ENCODE results near the gene CALHM6. TPM values are rescaled to one million over a fixed set of nuclear protein-coding genes. Genes with fewer than 3 reads are reported as not detected.
"Not testable (repeated sequence)": the region's sequence is repeated elsewhere in the genome, so short reads cannot be mapped to it uniquely, and the experiment has no call there.

The CALHM6 gene
- total and polyA plus RNA-seq, 10 donors, result 84.2 to 212 (median 168) TPM

DNA sequence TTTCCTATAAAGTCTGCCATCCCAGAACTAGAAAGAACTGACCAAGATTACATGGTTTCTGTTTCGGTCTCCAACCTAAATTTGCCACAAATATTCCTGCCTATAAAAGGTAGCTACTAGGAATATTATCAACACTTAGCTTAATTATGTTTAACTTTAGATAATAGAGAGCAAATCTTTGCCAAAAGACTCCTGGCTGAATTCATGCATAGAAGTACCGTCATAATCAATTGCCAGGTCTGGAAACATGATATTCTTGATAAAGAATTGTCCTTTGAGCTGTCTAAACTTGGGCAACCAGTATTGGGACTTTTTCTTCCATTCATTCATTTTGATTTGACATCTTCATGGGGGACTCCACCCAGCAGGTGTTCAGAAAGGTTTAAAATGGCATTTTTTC lies 22.4 kb downstream of the CALHM6 start:
- Histone ChIP-seq H3K4me1 (no peaks in the 10 kb centered on the region), H3K36me3 (no peaks in the 10 kb centered on the region), H3K4me3 (no peak overlapping the region), H3K27ac (no peak overlapping the region), H3K9me3 (no peaks in the 10 kb centered on the region), H3K27me3 (replicated peaks in 1 of 7) (no peaks in the 10 kb centered on the region)
- intact Hi-C loops (cut with DNase I; ENCODE audit: low total_unique reads), result no loop called here
- TF ChIP-seq POLR2A (IDR thresholded peaks at IDR 0.05) (no peak), POLR2AphosphoS5 (IDR thresholded peaks at IDR 0.05) (no peak)
- TF ChIP-seq, protein P1, sequence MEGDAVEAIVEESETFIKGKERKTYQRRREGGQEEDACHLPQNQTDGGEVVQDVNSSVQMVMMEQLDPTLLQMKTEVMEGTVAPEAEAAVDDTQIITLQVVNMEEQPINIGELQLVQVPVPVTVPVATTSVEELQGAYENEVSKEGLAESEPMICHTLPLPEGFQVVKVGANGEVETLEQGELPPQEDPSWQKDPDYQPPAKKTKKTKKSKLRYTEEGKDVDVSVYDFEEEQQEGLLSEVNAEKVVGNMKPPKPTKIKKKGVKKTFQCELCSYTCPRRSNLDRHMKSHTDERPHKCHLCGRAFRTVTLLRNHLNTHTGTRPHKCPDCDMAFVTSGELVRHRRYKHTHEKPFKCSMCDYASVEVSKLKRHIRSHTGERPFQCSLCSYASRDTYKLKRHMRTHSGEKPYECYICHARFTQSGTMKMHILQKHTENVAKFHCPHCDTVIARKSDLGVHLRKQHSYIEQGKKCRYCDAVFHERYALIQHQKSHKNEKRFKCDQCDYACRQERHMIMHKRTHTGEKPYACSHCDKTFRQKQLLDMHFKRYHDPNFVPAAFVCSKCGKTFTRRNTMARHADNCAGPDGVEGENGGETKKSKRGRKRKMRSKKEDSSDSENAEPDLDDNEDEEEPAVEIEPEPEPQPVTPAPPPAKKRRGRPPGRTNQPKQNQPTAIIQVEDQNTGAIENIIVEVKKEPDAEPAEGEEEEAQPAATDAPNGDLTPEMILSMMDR (IDR thresholded peaks at IDR 0.05 in 8 of 11, conservative IDR thresholded peaks at IDR 0.05 in 3 of 11), result no peak
- 82 to 94% (median 88%) methylated on average over 2 of the region's 2 CpGs for WGBS, 5 donors
- DNase-seq, result no peak

DNA sequence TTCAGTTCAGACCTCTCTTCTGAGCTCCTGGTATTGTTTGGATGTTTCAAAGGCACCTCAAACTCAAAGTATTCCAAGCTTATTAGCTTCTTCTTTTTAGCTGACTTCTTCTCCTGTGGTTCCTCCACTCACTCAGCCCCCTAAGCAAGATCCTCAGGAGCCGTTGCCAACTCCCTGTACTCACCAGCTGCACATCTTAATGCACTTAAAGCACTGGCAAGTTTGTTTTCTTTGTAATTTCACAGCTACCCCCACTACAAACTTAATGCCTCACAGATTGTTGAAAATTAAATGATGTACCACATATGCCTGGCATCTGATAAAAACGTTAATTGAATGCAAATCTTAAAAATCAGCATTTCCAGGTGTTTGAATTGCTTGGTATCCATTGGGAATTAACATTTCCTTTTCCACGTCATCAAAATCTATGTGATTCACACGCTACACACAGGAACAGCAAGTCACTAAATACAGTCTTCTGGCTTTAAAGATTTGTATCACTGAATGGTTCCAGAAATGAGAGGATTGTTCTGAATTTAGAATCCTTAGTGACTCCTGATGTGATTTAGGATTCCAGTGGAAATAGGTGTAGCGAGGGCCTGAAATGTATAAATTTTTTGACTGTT lies 24.5 kb downstream of the CALHM6 start:
- TF ChIP-seq POLR2A (IDR thresholded peaks at IDR 0.05) (no peak), POLR2AphosphoS5 (IDR thresholded peaks at IDR 0.05) (no peak)
- TF ChIP-seq, protein P1 (IDR thresholded peaks at IDR 0.05 in 8 of 11, conservative IDR thresholded peaks at IDR 0.05 in 3 of 11), result no peak
- no peak overlapping the region for H3K27ac ChIP-seq
- no peak for DNase-seq
- H3K36me3 ChIP-seq, result no peaks in the 10 kb centered on the region
- intact Hi-C loops (cut with DNase I; ENCODE audit: low total_unique reads), result no loop called here
- 66 to 80% (median 74%) methylated on average over 5 of the region's 5 CpGs for WGBS, 5 donors
- H3K4me3 ChIP-seq, result no peak overlapping the region
- H3K9me3 ChIP-seq, result no peaks in the 10 kb centered on the region
- H3K4me1 ChIP-seq, result no peaks in the 10 kb centered on the region
- H3K27me3 ChIP-seq (replicated peaks in 1 of 7), result no peaks in the 10 kb centered on the region

DNA sequence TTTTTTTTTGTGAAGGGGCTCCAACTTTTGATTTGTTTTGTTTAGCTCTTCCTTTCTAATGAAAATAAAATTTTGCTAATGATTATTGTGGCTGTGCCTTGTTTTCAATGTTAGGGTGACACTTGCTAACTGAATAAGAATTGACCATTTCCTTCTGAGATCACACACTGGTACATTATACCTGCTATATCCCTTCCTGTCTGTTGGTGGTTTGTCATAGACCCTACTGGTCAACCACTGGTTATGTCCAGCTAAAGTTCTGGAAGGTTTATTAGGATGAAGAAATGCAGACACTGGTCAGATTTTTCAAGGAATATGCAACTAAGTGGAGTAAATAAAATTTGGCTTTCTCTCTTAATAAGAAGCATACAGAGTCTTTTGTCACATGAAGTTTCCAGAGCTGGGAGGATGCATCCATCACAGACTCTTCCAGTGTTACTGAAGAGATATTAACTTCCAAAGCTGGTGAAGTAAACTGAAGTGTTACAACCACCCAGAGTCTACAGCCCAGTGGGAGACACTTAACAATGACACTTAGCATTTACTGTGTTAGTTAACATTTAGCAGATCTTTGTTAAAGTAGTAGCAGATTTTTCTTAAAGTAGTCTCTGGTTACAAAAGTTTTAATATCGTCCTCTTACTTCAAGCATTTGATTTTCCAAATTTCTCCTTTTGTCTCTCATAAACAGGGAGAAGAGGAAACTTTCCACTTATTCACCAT lies 30.6 kb downstream of the CALHM6 start:
- no peaks in the 10 kb centered on the region for H3K4me1 ChIP-seq
- no peaks in the 10 kb centered on the region for H3K27me3 ChIP-seq (replicated peaks in 1 of 7)
- DNase-seq, result no peak
- peaks cover 0 to 3% (median 0%) of the 10 kb centered on the region in 8 donors for H3K9me3 ChIP-seq
- H3K36me3 ChIP-seq, result no peaks in the 10 kb centered on the region
- intact Hi-C loops (cut with DNase I; ENCODE audit: low total_unique reads), result no loop called here
- peak overlapping the region in 1 of 8 donors; percentile 66 for H3K27ac ChIP-seq
- 75 to 89% (median 79%) methylated on average over 1 of the region's 1 CpG for WGBS, 5 donors
- H3K4me3 ChIP-seq, result no peak overlapping the region
- TF ChIP-seq POLR2A (IDR thresholded peaks at IDR 0.05), result no peak

DNA sequence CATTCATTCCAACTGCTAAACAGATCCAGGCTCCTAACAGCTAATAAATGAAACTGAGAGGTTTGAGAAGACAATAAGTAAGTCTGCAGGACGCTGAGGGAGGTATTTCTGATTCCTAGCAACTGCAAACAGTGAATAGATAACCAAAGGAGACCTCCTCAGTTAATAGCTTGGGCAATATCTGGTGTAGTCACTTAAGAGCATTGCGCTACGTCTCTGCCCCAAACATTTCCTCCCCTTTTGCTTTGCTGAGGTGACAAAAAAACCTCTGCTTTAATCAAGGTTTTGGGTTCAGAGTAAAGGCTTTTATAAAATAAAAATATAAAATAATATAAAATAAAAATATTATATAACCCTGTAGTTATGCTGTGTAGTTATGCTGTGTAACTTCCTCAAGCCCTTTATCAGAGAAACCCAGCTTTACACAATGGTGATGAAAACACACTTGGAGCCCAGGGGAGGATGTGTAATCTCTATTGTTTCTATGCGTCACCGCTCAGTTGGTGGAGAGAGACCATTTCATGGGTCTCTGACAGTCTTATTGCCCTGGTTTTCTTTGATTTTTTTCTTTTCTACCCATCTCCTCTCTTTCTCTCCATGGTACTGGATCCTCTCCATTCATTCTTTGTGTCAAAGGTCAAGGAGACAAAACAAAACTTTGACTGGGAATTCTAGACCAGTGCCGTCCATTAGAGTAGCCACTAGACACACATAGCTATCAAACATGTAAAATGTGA lies 31.3 kb downstream of the CALHM6 start:
- intact Hi-C loops (cut with DNase I; ENCODE audit: low total_unique reads), result no loop called here
- DNase-seq, result no peak
- H3K4me3 ChIP-seq, result no peak overlapping the region
- H3K36me3 ChIP-seq, result no peaks in the 10 kb centered on the region
- WGBS, 5 donors, result 54 to 76% (median 67%) methylated on average over 6 of the region's 6 CpGs
- no peaks in the 10 kb centered on the region for H3K27me3 ChIP-seq (replicated peaks in 1 of 7)
- TF ChIP-seq POLR2AphosphoS5 (IDR thresholded peaks at IDR 0.05) (no peak), POLR2A (IDR thresholded peaks at IDR 0.05) (no peak)
- TF ChIP-seq, protein P1 (IDR thresholded peaks at IDR 0.05 in 8 of 11, conservative IDR thresholded peaks at IDR 0.05 in 3 of 11), result no peak
- H3K9me3 ChIP-seq, result peaks cover 0 to 3% (median 0%) of the 10 kb centered on the region in 8 donors
- no peaks in the 10 kb centered on the region for H3K4me1 ChIP-seq
- H3K27ac ChIP-seq, result peak overlapping the region in 2 of 8 donors; percentile 51 to 66

DNA sequence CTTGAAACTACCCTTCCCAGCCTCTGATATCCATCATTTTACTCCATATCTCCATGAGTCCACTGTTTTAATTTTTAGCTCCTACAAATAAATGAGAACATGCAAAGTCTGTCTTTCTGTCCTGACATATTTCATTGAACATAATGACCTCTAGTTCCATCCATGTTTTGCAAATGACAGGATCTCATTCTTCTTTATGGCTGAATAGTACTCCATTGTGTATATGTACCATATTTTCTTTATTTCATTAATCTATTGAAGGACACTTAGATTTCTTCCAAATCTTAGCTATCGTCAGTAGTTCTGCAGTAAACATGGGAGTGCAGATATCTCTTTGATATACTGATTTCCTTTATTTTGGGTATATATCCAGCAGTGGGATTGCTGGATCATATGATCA lies 34.0 kb downstream of the CALHM6 start:
- H3K9me3 ChIP-seq; H3K27me3 ChIP-seq (replicated peaks in 1 of 7); H3K4me1 ChIP-seq; H3K27ac ChIP-seq; intact Hi-C loops (cut with DNase I; ENCODE audit: low total_unique reads); H3K4me3 ChIP-seq; DNase-seq; H3K36me3 ChIP-seq: not testable (repeated sequence)
- 92 to 100% (median 96%) methylated on average over 1 of the region's 1 CpG for WGBS, 5 donors

Measured in spleen (tissue), 11 donors.